ENCODE data around the gene CCDC78.
"Not testable (repeated sequence)": the region's sequence is repeated elsewhere in the genome, so short reads cannot be mapped to it uniquely, and the experiment has no call there.

CCDC78 gene

DNA sequence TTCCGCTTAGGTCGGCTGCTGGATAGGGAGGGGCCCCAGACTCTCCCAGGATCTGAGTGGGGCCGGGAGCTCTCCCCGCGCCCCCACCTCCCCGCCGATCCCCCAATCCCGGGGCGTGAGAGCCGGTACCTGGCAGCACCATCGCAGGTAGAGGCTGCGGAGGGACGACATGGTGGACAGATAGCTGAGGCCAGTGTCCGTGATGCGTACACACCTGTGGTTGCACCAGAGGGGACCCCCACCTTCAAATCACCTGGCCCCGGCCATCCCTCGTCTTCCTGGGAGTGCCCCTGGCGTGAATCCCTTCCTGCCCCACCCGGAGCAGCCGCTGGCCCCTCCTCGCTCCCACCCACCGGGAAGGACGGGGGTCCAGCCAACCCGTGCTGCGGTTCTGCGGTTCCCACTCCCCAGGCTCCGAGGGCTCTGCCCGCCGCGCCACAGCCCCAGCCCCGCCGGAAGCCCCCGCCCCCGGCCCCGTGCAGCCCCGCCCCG lies 31.3 kb downstream of the CCDC78 start:
- no peak for DNase-seq (ENCODE audit: low read depth in 1 of 2, low spot score in 1 of 2)

DNA sequence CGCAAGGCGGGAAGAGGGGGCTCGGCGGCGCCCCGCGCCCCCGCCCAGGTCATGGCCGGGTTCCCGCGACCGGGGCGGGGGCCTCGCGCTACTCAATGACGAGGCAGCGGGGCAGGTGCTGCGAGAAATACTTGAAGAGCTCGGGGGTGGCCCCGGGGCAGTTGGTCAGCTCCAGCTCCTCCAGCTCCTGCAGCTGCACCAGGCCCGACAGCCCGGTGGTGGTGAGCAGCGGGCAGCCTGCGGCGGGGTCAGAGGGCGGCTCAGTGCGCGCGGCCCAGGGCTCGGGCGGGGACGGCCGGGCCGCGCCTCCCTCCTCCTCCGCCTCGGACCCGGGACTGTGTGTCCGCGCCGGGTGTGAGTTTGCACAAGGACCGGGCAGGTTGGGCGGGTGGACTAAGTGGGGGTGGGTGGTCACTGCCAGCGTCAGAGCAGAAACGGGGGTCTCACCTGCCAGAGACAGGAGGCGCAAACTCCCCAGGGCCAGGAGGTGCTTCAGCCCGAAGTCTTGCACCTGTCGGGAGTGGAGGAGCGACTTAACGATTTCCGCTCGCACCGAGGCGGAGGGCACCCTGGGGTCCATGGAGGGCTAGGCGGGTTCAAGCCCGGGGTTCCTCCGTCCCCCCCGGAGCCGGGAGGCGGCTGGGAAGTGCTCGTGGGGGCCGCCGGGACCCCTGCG lies 31.9 kb downstream of the CCDC78 start:
- DNase-seq (ENCODE audit: low read depth in 1 of 2, low spot score in 1 of 2), result no peak

DNA sequence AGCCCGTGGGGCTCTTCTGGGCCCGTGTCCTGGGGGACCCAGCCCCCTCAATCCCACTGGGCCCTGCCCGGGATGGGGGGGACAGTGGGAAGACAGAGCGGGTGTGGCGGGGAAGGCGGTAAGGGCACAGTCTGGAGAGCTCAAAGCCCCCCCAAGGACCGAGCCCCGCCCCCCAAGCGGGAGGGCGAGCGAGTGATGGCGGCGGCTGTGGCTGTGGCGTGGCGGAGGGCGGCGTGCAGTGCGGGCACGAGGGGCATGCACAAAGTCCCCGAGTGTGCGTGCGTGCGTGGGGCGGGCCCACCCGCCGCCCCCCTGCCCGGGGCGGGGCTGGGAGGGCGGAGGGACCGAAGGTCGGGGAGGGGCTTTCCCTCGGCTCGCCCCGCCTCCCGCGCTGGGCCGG lies 32.5 kb downstream of the CCDC78 start:
- DNase-seq (ENCODE audit: low read depth in 1 of 2, low spot score in 1 of 2), result no peak

DNA sequence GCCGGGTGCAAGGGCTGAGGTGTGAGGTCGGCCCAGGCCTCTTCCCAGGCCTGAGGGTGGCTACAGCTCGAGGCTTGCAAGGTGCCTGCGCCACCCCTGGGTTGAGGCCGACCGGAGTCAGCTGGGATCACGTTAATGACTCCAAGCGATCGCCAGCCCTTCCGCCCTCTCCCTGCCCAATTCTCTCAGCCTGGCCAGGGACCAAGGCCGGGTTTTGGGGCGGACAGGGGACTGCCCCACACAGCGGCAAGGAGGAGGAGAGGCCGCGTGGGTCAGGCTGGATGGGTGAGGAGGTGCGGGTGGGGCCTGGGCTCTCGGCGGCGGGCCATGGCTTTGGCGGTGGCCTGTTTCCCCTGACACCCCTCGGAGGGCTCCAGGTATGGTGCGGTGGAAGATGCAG lies 32.9 kb downstream of the CCDC78 start:
- DNase-seq (ENCODE audit: low read depth in 1 of 2, low spot score in 1 of 2), result no peak

DNA sequence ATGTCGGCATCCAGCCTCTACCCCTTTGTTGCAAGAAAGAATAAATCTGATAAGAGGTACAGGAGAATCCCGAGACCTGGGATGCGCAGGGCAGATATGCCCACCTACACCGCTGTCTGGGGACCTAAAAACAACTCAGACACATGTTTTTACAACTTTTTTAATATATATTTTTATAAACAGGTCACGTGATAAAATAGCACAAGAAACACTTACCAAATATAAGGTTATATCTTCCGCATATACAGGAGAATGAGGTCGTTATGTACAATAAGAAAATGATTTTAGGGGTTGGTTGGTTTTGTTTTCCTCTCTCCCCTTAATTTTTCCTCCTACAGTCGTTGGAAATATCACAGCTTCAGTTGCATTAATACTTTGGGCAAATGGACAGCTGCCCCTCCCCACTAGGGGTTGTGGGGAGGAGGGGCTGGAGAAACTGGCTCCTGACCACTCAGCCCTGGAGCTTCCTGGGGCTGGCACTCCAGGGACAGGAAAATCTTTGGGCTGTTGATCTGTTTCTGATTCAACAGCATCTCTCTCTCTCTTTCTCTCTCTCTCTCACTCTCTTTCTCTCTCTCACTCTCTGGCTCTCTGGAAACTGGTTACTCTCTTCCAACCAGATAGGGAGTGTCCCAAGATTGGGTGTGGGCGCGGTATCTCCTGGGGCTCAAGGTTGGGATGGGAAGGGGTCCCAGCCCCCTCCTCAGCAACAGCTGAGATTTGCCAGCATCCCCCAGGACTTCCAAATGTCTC lies 33.7 kb downstream of the CCDC78 start:
- DNase-seq (ENCODE audit: low read depth in 1 of 2, low spot score in 1 of 2), result no peak

DNA sequence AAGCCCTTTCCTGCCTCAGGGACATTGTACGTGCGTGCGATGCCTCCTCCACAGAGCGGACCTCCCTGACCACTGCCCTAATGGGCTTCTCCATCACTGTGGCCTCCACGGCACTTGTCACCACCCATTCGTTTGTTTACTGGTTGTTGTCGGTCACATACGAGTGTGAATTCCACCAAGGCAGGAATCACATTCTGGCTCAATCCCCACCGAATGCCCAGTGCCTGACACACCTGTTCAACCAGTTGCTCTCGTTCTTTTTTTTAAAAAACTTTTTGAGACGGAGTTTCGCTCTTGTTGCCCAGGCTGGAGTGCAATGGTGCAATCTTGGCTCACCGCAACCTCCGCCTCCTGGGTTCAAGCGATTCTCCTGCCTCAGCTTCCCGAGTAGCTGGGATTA lies 35.0 kb downstream of the CCDC78 start:
- not testable (repeated sequence) for DNase-seq (ENCODE audit: low read depth in 1 of 2, low spot score in 1 of 2)

DNA sequence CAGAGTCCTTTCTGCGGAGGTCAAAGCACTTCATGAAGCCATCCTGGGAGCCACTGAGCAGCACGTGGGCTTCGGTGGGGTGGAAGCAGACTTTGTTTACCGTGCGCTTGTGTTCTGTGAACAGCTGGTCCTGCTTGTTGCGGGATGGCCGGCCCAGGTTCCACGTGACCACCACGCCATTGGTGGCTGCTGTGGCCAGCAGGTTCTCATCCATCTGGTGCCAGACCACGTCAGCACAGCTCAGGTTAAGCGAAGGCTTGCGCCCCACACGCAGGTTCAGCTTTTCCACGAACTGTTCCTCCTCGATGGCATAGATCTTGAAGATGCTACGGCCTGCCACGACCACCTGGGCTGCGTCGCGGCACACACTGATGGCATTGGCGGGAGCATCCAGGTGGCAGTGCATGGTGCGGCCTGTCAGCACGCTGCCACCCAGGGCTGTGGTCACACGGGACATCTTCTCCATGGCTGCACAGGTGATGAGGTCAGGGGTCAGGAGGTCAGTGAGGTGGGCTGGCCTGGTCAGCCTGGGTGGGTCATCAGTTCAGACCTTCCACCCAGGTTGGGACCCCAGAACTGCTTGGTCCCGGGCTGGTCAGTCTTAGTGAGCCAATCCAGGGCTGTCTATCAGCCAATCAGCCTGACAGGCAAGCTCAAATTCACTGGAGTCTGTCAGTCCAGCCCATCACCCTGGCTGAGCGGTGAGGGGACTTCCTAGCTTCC lies 36.9 kb downstream of the CCDC78 start:
- DNase-seq (ENCODE audit: low read depth in 1 of 2, low spot score in 1 of 2), result no peak

DNA sequence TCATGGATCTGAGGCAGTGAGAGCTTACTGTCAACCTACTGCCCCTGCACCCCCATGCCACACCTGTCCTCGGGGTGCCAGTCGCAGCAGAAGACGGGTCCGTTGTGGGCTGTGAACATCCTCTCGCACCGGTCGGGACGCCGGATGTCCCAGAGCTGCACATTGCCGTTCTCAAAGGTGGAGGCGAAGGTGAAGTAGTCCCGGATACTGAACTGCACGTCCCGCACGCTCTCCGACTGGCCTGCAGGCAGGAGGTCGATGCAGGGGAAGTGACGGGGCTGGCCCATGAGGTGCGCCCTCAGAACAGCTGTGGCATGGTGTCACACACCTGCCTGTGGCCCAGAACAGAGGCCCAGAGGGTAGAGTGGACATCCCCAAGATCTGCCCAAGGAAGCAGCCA lies 38.7 kb downstream of the CCDC78 start:
- no peak for DNase-seq (ENCODE audit: low read depth in 1 of 2, low spot score in 1 of 2)

DNA sequence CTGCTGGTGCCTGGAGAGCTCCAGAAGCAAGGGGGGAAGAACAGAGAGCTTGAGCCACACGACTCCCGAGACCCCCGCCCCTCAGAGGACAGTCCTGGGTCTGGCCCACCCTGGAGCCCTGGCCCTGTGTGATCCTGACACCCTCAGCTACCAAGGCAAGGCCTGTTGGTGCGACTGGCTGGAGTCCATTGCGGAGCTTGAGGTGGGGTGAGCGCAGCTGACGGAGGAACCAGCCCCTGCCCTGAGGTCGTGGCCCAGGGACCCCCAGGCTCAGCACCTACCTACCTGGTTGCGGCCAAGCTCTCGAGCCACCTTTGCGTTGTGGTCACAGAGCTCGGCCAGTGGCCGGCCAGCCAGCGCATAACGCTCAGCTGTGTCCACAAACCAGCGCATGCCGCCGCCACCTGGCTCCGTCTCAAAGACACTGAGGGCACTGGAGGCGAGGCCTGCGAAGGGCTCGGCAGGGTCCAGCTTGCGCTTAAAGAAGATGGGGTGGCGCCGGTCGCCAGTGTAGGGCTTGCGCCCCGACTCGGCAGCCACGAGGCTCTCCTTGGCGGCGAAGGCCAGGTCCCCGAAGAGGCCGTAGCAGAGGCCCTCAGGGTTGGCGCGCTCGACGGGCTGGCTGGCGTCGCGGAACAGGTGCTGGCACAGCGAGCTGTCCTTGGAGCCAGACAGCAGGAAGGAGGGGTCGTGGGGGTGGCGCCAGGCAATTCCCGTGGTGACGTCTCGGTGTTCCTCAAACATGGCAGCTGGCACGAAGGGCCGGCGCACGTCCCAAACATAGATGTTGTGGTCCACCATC lies 39.6 kb downstream of the CCDC78 start:
- no peak for DNase-seq (ENCODE audit: low read depth in 1 of 2, low spot score in 1 of 2)

DNA sequence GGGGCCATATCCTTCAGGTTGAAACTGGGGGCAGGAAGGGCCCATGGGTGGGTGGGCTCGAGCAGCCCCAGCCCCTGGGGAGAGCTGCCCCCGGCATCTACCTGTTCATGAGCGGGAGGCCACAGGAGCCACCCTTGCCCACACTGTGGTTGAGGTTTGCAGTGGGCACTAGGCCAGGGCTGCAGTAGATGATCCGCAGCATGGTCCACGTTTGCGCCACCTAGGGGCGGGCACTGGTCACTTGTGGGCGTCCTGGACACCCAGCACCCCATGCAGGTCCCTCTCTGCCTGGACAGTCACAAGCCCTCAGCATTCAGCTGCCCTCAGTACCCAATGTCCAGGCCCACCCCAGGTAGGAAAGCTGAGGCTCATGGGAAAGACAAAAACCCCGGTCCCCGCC lies 40.3 kb downstream of the CCDC78 start:
- no peak for DNase-seq (ENCODE audit: low read depth in 1 of 2, low spot score in 1 of 2)

DNA sequence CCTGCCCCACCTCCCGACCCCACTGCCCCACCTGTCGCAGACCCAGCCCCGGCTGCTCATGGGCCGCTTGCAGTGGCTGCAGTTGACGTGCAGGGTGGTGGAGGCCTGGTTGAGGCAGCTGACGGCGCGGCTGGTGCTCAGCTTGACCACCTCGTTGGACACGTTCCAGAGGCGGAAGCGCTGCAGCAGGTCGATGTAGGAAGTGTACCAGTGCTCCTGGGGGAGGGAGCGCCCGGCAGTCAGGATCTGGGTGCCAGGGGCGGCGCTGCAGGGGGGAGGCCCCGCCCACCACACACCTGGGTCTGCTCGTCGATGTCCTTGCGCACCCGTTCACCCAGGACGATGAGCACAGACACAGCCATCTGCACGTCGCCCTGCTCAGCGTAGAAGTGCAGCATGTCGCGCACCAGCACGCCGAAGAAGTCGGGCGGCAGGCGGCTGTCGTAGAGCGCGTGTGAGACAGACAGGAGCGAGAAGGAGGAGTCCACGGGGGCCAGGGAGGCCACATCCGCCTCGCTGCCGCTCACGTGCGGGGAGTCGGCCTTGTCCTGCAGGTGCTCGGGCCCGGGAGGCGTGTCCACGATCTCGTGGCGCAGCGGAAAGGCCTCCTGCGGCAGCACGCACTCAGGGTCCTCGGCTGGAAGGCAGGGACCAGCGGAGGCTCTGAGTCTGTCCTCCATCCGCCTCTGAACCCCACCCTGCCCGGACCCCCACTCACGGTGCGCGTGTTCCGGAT lies 41.1 kb downstream of the CCDC78 start:
- no peak for DNase-seq (ENCODE audit: low read depth in 1 of 2, low spot score in 1 of 2)

DNA sequence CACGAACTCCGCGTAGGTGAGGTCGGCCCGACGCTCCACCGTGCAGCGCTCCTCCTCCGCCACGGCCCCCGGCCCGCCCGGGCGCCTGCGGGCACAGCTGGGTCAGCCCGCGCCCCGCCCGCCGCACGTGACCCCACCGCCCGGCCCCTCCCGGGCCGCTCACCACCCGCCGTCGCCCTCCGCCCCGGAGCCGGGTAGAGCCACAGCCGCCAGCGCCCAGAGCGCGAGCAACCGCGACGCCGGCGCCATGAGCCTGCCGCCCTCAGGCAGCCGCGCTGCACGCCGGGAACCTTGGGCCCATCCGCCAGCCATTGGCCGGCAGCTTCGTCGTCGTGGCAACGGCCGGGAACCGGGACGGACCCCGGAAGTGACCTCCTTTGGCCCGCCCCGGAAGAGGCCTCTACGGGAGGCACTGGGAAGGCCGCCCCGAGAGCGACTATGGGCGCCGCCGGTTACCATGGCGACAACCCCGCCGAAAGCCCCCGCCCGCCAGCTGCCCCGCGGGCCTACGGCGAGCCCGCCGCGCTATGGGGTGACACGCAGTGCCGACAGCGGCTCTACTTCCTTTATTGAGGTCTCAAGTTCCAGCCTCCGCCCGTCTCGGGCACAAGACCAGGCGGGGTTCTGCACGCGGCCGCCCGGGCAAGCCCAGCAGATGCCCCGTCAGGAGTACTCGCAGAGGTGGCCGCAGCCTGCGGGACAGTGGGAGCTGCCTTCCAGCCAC lies 42.0 kb downstream of the CCDC78 start, which contains the start of gene JMJD8:
TSS of gene JMJD8 (minus strand) at position 264 of the 724 bp plus-strand sequence. CDS start at position 249, 15 bp downstream.
- DNase-seq (ENCODE audit: low read depth in 1 of 2, low spot score in 1 of 2), result peak; percentile 92 to 96

DNA sequence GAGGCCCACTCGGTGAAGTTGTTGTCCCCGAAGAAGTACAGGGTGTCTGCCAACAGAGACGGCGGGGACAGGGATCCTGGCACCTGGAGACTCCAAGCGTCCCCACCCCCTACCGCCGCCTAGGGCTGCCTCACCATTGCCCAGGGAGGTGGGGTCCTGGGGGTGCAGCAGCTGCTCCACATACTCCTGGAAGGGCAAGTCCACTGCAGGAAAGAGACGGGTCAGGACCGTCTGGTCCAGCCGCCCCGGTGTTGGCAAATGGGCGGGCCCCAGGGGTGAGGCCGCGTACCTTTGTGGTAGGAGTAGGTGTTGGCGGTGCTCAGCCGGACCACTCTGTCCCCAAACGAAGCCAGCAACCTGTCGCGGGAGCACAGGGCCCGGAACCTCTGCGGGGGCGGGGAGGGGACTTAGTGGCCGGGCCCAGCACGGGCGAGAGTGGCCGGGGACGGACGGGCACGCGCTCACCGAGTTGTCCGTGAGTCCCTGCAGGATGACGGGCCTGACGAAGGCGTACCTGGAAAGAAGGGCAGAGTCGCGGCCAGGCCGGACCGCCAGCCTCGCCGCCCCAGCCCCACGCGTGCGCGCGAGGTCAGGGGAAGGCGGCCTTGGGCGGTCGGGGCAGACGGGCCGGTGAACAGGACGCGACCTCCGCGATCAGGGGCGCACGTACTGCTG lies 42.7 kb downstream of the CCDC78 start:
- DNase-seq (ENCODE audit: low read depth in 1 of 2, low spot score in 1 of 2), result no peak

DNA sequence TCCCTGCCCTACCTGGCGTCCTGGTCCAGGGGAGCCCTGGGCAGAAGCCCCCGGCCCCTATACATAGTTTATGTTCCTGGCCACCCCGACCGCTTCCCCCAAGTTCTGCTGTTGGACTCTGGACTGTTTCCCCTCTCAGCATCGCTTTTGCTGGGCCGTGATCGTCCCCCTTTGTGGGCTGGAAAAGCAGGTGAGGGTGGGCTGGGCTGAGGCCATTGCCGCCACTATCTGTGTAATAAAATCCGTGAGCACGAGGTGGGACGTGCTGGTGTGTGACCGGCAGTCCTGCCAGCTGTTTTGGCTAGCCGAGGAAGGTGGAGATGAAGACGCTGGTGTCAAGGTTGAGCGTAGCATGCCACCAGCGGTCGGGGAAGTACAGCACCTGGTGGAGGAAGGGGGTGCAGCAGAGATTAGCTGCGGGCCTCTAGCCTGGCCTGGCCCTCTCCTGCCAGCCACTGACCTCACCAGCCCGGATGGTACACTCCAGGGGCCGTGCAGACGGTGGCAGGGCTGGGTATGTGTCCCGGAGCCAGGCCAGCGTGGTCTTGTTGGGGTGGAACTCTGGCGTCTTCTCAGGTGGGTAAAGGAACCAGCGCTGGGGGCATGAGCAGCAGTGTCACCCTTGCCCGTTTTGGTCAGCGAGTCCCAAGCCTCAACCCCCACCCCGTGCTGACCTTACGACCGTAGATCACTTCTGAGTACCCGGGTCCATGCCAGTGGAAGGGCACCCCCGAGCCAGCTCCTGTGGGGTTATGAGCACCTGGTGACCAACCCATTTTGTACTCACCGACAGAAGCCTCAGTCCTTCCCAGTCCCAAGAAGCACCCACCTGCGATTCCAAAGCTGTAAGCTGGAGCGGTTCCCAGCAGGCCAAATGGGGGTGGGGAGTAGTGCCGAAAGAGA lies 43.5 kb downstream of the CCDC78 start:
- no peak for DNase-seq (ENCODE audit: low read depth in 1 of 2, low spot score in 1 of 2)

DNA sequence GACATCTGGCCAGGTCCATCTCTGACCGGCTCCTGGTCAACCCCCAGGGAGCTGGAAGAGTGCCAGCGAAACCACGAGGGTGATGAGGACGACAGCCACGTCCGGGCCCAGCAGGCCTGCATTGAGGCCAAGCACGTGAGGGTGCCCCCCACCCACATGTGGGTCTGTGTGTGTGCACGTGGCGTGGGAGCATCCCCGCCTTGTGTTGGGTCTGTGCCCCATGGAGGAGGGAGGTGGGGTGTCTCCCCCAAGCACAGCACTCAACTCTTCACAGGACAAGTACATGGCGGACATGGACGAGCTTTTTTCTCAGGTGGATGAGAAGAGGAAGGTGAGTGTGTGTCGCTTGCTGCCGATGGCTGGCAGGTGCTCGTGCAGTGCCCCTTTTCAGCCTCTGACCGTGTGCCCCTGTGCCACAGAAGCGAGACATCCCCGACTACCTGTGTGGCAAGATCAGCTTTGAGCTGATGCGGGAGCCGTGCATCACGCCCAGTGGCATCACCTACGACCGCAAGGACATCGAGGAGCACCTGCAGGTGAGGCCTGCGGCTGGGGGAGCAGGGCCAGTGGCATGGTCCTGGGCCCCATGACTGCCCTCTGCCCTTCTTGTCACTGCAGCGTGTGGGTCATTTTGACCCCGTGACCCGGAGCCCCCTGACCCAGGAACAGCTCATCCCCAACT lies 44.4 kb downstream of the CCDC78 start:
- DNase-seq (ENCODE audit: low read depth in 1 of 2, low spot score in 1 of 2), result no peak

DNA sequence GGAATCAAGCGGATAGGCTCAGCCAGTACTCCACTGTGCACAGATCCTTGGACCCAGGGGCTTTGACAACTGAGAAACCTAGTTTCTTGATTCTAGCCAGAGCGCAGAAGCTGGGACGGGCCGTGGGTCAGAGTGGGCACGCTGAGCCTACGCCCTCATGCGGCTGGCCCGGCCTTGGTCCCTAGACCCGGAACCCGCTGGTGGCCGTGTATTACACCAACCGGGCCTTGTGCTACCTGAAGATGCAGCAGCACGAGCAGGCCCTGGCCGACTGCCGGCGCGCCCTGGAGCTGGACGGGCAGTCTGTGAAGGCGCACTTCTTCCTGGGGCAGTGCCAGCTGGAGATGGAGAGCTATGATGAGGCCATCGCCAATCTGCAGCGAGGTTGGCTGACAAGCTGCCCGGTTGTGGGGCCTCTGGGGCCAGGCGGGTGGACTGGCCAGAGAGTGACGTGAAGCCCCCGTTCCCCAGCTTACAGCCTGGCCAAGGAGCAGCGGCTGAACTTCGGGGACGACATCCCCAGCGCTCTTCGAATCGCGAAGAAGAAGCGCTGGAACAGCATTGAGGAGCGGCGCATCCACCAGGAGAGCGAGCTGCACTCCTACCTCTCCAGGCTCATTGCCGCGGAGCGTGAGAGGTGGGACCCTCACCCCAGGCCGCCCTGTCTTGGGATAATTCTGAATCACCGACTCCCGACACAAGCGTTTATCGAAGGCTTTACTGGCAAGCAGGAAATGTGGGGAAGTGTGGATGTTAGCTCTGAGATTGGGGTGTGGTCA lies 45.1 kb downstream of the CCDC78 start:
- no peak for DNase-seq (ENCODE audit: low read depth in 1 of 2, low spot score in 1 of 2)

DNA sequence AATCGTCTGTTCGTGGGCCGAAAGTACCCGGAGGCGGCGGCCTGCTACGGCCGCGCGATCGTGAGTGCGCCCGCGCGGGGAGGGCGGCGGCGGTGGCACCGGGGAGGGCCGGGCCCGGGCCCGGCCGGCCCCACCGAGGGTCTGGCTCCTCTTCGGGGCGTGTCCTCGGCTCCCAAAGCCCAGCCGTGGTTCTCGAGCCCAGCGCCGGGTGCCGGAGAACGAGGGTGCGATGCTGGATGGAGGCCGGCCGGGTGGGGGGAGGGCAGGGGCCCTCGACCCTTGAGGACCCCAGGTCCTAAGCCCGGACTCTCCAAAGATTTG lies 45.7 kb downstream of the CCDC78 start:
- DNase-seq (ENCODE audit: low read depth in 1 of 2, low spot score in 1 of 2), result no peak
